GM18511 (cell line): ENCODE results near the gene GPC6.

Experiments
- ATAC-seq: cut with Tn5 transposase; IDR thresholded peaks from one replicate; pipeline ENCODE4 v1.9.1; 2021; ENCODE audit warnings: mild to moderate bottlenecking, moderate library complexity; ENCODE audit not compliant: unreplicated experiment

GPC6 gene

DNA sequence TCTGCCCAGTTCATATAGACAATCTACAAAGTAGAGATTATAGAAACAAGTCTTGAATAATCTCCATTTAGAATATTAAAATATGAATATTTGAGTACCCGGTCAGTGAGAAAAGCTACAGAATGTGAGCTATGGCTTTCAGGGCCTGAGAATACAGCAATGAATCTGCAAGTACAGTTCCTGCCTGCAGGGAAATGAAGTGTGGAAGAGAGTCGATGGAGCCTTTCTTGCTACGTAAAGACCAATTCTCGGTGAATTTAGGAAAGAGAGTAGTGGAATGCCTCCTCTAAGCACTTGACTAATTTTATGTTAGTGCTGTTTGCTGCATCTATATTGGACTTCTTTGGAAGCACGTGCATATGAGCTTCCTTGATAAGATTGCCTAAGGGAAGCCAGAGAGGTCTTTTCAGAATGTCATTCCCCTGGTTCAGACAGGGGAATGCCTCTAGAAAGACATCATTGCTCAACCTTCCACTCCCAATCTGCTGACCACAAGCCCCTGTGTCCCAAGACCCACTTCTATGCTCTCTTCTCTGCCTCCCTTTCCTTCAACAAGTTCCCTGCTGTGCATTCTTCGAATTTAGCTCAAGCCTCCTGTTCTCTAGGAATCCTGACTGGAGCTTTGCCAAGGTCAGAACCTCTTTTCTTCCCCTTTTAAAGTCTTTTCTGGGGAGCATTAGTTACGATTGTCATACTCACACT lies 41.9 kb downstream of the GPC6 start:
- no peak for ATAC-seq

DNA sequence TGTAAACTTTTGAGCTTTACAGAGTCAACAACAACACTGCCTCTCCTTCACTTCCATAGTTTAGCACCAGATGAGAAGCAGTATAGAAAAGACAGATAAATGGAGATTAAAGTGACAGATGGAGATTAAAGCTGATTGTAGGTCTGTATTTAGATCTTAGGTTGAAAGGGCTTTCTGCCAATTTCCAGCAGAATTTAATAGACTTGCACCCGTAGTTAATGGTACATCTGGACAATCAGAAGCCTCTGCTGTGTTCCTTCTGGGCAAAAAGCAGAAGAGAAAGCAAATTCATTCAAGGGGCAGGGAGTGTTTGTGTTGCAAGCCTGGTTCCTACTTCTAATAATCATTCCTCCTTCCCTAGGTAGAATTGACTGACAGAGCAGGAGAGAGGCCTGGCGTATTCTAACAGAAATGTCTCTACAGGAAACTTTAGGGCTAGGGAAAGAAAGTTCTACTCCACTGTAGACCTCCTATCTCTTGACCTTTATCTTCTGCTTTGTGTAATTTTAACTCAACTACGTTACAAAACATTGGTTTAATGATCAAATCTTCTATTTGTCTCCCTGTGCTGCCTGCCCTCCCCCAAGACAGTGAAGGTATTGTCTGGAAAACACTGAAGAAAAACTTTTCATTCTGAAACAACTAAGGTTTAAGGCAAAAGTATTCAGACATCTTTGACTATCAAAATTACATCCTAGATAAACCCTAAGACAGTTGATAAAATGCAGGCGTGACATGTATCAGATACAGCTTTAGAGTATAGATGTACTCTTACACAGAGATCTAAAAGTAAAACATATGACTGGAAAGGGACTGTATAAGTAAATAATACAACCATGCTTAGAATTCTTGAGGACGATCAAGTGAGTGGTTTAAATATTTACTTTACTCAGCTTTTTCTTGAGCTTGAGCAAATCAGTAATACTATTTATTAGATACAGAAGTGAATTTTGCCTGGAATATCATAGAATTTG lies 44.4 kb downstream of the GPC6 start:
- no peak for ATAC-seq

DNA sequence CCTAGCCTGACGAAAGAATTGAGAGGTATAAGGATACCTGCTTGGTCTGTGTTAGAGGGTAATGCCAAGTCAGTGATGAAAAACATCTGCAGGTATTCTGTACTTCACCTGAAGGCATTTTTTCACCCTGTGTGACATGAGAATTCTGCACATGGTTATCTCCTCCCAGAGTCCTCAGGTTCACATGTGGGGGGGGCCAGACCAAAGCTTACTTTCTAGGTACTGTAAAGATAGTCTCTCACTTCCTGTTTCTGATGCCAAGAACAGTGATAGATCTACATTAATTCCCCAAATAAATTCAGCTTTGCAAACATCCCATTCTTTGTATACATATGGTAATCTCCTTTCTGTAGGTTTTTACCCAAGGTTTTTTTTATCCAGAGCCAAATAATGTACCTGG lies 53.4 kb downstream of the GPC6 start:
- no peak for ATAC-seq

DNA sequence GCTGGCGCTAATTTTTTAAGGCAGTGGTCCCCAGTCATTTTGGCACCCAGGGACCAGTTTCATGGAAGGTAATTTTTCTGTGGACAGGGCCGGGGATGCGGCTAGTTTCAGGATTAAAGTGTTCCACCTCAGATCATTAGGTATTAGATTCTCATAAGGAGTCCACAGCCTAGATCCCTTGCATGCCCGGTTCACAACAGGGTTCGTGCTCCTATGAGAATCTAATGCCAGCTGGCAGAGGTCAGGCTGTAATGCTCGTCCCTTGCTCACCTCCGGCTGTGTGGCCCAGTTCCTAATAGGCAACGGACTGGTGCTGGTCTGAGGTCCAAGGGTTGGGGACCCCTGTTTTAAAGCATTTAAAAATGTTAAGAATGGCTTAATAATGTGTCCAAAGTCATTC lies 54.1 kb downstream of the GPC6 start:
- ATAC-seq = no peak

DNA sequence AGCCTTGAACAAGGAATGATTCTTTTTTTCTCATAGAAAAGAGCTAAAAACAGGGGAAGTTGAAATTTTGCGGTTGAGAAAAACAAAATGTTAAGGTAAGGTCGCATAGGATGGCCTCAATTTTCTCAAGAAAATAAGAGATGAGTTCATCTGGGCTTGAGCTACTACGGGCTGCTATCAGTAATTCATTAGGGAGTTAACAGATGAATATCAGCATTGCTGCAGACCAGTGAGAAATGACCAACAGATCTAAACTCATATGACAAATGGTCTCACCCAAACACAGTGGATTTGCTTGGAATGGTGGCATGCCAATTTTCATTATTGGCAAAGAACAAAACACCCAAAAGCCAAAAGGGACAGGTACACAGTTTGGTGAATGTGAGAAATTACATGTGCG lies 56.6 kb downstream of the GPC6 start:
- ATAC-seq = no peak

DNA sequence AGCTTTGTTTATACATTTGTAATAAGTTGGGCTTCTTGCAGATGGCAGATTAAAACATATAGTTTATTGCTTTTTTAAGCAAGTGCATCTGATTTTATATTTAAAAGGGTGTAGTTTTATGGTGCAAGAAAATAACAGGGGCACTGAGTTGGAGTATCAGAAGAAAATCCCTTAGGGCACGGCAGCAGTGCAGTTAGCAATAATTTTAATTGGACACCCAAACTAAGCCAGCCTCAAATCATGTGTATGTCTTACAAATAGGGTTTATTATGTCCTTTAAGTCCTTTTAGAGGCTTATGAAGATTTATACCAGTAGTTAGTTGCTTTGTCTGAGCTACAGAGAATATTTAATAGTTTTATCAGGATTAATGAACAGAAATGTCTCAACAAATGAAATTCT lies 57.5 kb downstream of the GPC6 start:
- no peak for ATAC-seq

DNA sequence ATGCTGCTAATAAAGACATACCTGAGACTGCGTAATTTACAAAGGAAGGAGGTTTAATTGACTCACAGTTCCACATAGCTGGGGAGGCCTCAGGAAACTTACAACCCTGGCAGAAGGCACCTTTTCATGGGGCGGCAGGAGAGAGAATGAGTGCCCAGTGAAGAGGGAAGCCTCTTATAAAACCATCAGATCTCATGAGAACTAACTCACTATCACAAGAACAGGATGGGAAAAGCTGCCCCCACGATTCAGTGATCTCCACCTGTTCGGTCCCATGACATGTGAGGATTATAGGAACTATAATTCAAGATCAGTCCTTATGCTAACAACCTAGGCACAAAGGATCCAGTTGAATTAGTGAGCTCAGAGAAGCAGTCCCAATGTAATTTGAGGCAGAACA lies 59.4 kb downstream of the GPC6 start:
- ATAC-seq = no peak

DNA sequence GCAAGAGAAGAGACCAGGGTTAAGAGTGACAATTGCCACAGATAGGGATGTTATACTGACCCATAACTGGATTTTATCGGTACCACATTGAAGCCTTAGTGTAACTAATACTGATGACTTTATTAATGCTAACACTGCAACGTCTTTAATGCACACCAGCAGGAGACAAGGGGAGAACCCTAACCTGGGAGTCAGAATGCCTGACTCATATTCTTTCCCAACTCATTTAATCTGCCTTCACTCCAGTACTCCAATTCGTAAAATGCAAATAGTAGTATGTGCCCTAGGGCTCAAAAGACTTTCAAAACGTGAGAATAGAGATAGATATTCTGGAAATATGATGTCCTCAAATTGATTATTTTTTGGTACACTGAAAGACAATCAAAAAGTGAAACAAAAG lies 62.4 kb downstream of the GPC6 start:
- ATAC-seq = no peak

DNA sequence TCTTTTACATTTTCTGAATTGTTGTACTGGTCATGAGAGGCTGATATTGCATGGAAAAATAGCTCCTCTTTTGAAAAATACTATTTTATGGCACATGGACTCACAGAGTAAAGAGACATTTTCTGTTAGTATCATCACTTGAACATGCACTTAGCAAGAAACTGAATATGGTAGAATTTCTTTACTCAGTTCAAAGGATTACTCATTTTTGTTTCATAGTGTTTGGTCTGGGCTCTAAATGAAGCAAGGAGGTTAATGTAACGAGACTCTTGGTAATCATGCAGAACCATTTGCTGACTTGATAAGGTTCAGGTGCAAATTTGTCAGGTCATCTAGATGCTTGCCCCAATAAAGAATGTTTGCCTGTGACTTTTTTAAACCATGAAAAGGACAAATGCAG lies 63.2 kb downstream of the GPC6 start:
- no peak for ATAC-seq

DNA sequence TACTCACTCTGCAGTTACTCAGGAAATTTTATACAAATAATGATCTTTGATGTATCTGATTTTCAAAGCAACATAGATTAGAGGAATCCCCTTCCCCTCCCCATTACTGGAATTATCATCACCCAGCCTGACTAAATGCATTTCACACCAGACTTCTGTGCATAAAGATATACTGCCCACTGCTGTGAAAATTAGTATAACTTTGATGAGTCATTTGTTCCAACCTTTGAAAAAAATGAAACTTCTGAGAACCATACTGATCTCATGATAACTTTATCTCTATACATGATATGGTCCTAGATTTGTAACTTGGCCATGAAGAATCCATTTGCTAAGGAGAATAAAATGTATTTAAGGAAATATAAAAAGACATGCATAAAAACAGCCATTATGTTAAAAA lies 63.9 kb downstream of the GPC6 start:
- no peak for ATAC-seq

DNA sequence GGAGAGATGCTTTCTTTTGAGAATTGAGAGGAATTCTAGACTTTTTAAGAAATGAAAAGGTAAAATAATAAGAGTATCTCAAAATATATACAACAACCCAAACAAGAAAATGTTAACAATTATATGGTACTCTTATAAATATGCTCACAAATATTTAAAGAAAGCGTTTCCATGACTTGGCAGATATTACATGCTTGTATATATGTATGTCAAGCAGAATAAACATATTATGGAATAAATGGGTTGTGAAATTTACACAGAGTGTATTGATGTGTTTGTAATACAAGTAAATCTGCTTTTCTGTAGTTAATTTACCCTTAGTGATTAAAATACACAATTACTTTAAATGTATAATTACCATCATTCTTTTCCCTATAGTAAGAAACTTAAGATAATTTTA lies 65.8 kb downstream of the GPC6 start:
- ATAC-seq = no peak

DNA sequence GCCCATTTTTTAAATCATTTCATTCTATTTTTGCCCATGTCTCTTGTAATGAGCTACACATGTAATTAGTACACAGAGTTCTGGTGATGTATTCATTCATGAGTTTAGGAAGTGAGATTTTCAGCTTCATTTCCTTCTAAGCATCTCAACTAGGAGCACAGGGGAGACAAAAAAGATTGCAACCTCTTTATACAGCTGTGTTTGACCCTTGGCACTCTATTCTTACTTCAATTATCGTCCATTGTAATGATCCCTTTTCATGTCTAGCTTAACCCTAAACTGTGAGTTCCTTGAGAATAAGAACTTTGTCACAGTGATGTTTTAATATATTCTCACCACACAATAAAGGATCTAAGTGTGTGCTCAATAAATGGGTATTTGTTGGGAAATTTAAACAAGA lies 67.1 kb downstream of the GPC6 start:
- ATAC-seq = no peak

DNA sequence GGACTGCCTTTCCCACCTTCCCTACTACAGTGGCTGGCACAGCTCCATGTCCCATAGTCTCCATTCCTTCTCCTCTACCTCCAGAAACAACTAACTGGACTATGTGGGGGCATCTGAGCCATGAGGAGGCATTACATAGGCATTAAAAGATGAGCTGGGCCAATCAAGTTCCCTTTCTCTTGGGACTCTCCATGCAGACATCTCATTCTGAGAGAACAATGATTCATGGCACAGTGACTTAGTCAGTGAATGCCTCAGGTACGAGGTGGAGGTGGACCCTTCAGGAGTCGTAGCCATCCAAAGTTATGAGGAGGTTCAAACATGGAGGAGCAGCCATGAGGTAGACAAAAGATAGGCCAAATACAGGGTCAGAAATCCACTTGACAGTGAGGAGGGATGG lies 70.0 kb downstream of the GPC6 start:
- no peak for ATAC-seq

DNA sequence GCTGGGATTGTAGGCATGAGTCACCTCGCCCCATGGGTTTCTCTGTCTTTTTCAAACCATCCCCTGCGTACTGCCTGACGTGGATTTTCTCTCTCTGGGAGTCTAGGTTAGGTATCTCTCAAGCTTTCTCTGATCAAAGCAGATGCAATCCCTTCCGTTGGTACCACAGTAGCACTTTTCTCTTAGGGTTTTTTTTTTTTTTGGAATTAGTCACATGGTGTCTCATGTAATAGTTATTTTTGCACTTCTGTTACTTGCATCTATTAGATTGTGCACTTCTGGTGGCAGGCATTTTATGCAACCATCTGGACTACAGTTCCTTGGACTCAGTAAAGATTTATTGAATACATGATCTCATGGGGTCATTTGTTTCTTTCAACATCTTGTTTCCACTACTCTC lies 72.1 kb downstream of the GPC6 start:
- ATAC-seq = no peak

DNA sequence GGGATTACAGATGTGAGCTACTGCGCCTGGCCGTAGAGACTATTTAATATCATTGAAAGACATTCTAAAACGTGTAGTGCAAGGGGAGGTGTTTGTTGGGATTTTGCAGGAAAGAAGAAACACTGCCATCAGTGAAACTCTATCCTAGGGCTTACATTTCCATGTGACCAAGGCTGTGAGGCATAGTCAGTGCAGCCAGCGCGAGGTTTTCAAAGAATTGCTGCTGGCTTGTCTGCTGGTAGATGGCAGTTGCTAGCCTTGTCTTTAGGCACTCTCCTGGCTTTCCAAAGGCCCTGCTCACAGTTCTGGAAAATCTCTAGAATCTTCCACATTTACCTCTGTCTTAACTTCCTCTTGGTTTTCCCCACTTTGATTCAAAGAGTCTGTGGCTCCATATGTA lies 77.5 kb downstream of the GPC6 start:
- ATAC-seq = no peak

DNA sequence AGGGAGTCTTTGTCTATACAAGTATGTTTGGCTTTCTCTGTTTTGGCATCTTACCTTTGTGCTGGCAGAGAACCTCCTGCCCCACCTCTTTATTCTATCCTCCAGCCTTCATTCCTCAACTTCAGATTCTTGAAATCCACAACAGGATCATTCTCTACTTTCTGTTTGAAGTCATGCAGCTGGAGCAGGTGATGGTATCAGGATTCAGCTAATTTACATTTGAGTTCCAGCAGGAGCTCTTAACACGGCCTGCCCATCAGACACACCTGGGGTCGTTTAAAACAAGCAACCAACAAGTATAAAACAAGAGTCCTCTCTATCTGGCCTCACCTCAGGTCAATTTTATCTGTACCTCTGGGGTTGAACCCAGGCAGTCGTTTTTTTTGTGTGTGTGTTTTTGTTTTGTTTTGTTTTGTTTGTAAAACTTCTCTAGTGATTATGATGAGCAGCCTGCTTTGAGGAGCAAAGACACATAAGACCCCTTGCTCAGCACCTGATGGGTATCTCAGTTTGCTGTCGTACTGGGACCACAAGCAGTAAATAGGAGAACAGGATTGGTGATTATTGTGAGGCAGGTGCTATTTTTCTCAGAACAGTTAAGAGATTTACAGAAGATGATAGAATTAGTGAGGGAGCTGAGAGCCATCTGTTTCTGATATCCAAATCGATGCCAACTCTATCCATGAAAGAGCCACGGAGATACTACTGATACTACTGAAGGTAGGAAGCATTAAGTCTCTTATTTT lies 78.4 kb downstream of the GPC6 start:
- ATAC-seq = no peak

DNA sequence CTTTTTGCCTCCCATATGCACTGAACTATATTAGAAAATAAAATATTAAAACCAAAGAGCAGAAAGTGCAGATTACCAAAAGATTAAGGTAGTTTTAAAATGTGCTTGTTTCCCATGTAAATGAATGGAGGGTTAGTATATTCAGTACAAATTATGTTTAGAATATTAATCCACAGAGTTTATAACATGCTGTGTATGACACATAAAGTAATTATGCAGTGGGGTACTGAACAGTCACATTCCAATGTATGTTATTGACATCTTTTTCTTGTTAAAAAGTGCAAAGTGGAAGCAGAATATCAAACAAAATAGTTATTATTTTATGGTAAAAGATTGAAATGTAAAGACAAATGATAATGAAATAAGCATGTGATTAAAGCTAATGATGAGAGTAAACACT lies 79.3 kb downstream of the GPC6 start:
- ATAC-seq = no peak

DNA sequence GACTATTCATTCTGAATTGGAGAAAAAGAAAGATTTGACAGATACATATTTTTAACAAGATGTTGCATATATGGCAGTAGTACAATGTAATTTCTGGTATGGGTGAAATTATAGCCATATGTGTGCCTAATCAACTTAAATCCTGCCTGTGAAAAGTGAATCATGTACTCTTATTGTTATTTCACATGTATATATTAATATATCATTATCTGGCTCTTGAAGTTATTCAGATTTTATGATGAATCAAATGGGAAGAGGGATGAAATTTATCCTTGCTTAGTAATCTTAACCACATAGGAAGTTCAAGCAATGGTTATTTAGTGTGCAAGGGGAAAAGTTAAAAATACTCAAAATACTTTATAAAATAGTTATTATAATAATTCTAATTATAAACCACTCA lies 80.5 kb downstream of the GPC6 start:
- no peak for ATAC-seq

DNA sequence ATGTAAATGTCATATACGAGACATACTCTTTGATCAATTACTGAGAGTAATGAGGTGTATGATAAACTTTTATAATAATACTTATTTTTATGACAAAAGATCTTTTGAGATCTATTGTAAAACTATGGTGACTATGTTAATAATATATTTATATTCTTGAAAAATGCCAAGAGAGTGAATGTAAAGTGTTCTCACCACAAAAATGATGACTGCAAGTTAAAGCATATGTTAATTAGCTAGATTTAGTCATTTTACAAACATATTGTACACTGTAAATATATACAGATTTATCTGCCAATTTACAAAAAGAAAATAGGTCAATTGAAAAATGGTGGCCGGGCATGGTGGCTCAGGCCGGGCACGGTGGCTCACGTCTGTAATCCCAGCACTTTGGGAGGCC lies 81.0 kb downstream of the GPC6 start:
- no peak for ATAC-seq

DNA sequence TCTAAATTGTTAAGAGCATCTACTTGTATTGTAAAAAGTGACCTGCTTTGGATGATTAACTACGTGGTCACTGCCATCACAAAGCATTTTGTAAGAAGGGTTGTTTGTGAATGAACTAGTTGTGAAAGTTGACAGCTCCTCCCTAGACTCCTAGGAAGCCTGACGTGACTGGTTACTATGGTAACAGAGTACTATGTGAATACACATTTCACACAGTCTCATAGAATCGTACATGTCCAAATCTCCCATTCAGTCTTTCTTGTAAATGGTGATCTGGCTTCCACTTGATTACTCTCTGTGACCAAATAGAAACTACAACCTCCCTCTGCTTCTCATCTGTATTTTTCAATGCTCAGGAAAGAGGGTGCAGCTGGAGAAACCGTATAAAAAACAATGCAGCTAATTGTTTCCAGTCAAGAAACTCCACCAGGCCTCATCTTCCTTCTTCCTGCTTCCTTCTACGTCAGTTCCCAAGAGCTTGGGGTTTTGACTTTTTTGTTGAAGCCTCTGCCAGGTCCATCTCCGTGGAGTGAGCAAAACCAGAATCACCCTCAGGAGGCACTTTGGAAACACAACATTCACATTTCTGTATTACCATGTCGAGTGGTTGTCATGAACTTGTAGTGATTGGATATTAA lies 83.4 kb downstream of the GPC6 start:
- ATAC-seq = no peak

DNA sequence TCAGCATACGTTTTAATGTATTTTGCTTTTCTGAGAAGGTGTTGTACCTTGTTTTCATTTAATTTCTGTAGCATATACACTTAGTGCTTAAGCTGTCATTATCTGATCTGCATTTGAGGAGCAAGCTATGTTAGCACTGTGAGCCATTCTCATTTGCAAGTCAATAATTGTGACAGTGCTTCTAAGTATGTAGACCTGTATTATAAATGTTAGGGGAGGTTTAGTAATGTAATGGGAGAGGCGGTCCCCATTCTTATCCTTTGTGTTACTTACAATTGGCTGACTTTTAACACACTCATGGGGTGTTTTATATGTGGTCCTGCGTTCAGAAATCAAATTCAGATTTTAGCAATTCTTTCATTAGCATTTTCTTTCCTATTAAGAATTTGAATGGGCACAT lies 90.2 kb downstream of the GPC6 start:
- no peak for ATAC-seq
